Fibroblast of mammary gland (primary cell): Measurements from ENCODE around the gene CYP1A2.
"Not testable (repeated sequence)": the region's sequence is repeated elsewhere in the genome, so short reads cannot be mapped to it uniquely, and the experiment has no call there.

Source experiments
- DNase-seq: peaks from one replicate; pipeline ENCODE4 v3.0.0-alpha.2; 2010; ENCODE audit warnings: low read depth
- H3K4me3 ChIP-seq: 2 replicates; pipeline ENCODE4 v1.5.1; 2011; ENCODE audit warnings: low read depth, mild to moderate bottlenecking, low read length, moderate library complexity; ENCODE audit not compliant: control insufficient read depth
- TF ChIP-seq, protein P1 (sequence below): conservative IDR thresholded peaks from 2 replicates; pipeline ENCODE4 v1.5.1; 2011; ENCODE audit warnings: low read depth, low read length, inconsistent platforms; ENCODE audit not compliant: control insufficient read depth, insufficient read depth

CYP1A2 gene

DNA sequence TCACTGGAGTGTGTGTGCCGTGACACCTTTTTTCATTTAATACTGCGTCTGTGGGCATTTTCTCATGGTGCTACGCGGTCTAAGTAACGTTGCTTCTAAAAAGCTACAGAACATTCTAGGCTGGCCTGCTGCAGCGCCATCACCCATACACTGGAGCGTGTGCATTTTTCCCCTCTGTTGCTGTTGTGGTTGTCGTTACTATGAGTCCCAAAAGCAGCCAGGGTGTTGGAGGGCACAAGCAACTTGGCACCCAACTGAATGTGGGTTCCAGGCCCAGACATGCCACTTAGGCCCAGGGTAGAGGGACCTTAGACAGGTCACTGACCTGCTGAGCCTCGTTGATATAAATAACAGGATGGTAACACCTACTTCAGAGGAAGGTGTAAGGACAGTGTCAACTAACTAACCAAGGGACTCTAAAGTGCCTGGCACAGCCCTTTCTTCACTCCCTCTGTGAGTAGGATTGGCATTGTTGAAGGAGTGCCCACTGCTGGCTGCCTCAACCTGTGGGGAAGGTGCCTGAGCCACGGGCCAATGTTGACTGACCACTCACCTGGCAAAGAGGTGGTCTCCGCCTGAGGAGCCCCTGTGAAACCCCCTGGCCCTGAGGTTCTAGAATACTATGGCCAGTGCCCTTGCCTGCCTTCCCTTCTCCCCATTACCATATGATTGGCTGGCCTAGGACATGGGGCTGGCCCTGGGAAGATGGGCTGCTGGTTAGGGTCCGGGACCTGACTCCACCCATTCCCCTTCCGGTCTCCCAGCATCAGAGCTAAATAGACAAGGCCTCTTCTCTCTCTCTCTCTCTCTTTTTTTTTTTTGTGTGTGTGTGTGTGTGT lies 36.8 kb downstream of the CYP1A2 start:
- no peak overlapping the region for H3K4me3 ChIP-seq
- TF ChIP-seq, protein P1, sequence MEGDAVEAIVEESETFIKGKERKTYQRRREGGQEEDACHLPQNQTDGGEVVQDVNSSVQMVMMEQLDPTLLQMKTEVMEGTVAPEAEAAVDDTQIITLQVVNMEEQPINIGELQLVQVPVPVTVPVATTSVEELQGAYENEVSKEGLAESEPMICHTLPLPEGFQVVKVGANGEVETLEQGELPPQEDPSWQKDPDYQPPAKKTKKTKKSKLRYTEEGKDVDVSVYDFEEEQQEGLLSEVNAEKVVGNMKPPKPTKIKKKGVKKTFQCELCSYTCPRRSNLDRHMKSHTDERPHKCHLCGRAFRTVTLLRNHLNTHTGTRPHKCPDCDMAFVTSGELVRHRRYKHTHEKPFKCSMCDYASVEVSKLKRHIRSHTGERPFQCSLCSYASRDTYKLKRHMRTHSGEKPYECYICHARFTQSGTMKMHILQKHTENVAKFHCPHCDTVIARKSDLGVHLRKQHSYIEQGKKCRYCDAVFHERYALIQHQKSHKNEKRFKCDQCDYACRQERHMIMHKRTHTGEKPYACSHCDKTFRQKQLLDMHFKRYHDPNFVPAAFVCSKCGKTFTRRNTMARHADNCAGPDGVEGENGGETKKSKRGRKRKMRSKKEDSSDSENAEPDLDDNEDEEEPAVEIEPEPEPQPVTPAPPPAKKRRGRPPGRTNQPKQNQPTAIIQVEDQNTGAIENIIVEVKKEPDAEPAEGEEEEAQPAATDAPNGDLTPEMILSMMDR = no peak
- no peak for DNase-seq

DNA sequence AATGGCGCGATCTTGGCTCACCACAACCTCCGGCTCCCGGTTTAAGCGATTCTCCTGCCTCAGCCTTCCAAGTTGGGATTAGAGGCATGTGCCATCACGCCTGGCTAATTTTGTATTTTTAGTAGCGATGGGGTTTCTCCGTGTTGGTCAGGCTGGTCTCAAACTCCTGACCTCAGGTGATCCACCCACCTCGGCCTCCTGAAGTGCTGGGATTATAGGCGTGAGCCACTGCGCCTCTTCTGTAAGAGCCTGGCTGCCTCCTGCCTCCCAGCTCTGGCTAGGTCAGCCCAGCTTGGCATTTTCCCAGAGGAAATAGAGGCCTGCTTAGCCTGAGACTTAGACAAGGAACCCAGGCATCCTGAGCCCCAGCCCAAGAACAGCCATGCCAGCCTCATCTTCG lies 37.4 kb downstream of the CYP1A2 start:
- not testable (repeated sequence) for DNase-seq, H3K4me3 ChIP-seq

DNA sequence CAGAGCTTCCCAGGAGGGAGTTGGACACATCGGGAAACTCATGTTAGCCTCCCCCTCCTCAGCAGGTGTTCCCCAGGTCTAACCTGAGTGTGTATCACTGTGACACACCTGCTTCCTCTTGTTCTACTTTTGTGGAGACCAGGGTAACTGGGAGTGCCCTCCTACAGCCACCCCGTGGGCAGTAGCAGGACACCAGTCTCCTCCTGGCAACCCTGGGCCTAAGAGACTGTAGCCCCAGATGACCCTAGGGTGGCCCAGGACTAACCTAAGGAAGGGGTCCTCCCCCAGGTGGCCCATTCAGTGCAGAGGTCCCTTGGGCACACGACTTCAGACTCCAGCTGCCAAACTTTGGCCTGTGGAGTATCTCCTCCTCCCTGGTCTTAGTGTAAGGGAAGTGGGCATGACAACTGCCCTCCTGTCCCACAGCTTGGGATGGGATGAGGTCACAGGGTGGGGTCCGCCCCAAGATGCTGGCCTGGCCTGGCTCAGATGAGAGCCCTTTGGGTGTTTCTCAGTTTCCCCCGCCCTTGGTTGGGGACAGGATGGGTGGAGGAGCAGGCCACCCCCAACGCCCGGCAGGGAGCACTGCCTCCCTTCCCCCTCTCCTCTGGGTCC lies 38.0 kb downstream of the CYP1A2 start:
- H3K4me3 ChIP-seq = no peak overlapping the region
- TF ChIP-seq, protein P1 = no peak
- no peak for DNase-seq

DNA sequence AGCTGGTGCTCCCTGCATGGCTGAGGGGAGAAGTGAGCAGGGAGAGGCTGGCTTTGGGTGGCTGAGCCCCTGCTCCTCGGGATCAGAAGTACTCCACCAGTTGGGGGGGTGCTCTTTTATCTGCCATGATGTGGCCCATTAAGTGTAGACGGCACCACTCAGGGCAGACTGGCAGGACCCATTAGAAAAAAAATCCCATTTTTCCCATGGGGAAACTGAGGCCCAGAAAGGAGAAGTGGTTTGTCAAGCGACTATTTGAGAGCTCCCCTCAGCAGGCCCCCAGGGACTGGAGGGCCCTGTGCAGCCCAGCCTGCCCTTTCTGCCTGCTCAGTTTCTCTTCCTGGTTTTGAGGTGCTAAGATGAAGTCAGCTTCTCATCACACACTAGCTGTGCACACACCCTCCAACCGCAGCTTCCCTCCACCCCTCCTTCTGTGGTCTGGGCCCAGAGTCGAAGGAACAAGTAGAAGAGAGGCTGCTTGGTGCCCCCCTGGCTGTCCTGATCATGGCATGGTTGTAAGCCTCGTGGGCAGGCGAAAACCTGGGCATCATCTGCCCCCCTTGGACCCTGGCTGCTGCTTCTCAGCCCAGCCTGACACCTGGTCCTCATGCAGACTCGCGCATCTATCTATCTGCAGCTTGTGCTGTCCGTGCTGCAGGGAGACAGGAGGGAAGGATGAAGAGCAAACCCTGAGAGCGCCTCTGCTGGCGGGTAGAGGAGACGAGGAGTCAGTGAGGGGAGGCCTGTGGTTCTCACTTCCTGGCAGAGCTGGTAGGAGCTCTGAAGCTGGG lies 38.8 kb downstream of the CYP1A2 start:
- DNase-seq = peak; percentile 61
- H3K4me3 ChIP-seq = no peak overlapping the region
- TF ChIP-seq, protein P1 = peak; percentile 48

DNA sequence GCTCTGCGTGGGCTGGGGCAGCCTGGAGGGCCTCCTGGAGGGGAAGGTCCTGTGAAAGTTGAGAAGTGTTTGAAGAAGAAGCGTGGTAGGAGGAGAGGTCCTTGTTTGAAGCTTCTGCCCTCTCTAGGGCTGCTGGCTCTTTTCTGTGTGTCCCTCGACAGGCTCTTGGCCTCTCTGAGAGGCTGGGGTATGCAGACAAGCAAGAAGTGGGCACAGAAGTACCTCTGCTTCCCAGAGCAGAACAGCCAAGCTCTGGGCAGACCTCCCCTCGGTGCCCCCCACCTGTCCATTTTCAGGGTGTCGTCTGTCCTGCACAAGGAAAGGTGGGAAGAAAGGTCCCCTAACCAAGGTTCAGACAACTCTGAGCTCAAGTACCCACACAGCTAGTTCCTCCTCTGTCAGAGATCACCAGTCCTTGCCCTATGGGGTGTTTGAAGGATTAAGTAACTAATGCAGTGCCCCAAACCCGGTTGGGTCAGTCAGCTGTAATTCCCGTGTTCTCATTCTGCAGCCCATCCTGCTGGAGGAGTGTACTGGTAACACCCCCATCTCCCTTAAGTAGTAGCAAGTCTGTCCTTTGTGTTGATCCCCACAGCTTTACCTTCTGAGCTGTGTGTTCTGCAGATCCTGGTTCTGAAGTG lies 39.5 kb downstream of the CYP1A2 start:
- H3K4me3 ChIP-seq = no peak overlapping the region
- DNase-seq = no peak
- TF ChIP-seq, protein P1 = no peak

DNA sequence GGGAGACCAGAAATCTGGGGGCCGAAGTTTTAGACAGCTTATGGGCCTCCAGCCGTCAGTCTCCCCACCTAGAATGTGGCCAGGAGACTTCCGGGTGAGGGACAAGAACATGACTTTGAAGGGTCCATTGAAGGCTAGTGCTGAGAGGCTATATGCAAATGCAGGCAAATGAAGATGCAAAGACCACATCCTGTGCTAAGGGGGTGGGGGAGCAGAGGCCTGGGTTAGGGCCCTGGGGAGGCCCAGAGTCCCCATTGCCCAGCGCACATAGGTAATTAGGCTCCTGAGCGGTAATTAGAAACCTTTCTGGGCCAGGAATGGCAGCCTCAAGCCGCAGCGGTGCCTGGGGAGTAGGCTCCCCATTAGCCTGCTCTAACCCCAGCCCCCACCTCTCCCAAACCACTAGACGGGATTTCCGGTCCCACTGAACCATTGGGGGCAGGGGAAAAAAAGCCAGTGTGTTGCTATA lies 40.1 kb downstream of the CYP1A2 start:
- no peak overlapping the region for H3K4me3 ChIP-seq
- TF ChIP-seq, protein P1 = no peak
- DNase-seq = no peak

DNA sequence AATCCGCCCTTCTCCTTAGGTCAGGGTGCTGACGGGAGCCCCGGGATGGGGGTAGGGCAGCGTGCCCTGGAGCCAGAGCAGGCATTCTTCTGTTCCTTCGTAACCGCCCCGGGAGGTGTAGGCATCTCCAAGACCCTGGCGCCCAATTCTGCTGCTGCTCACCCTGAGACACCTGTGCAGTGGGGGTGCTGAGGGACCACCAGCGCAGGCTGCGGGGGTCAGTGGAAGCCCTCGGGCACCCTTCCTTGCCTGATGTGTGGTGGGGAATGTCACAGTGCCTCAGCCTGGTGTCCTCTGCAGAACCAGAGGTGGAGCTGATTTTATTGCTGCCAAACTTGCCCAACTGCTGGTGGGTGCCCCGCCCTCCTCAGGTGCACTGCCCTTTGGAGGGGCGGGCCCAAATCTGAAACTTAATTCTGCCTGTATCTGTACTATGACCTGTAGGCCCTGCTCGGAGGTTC lies 40.6 kb downstream of the CYP1A2 start:
- TF ChIP-seq, protein P1 = no peak
- no peak for DNase-seq

More for the DNA sequence above, 40.6 kb downstream of the CYP1A2 start:
- no peak overlapping the region for H3K4me3 ChIP-seq
